ENCODE data around the gene TMEM44. TPM values are rescaled to one million over a fixed set of nuclear protein-coding genes. Genes with fewer than 3 reads are reported as not detected.
A peak's percentile ranks its signal among the peaks of the same experiment; 100 is the strongest.
"Not testable (repeated sequence)": the region's sequence is repeated elsewhere in the genome, so short reads cannot be mapped to it uniquely, and the experiment has no call there.

The TMEM44 gene
- total RNA-seq, 1 experiment from 2014 or later: 15.4 TPM

DNA sequence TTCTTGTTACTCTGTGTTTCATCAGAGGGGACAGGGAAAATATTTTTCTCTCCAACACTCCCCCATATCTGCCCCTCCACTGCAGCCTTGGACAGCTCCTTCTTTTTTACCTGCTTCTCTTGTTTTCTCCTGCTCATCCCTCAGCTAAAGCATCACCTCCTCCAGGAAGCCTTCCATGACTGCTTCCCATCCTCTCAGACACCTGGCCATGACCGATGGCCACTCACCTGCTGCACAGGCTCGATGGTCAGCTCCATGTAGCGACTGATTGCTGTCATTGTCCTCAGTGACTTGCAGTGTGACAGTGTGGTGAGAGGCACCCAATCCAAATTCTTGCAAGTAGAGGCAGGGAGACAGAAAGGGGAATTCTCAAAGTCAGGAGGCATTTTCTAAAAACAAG is 22.5 kb downstream of the TMEM44 start:
- DNase-seq (ENCODE audit: low spot score): no peak

- no peak for DNase-seq (ENCODE audit: low spot score)
These were observed 23.6 kb downstream of the TMEM44 start for GRCh38 chr3:194609601-194610000.

GRCh38 chr3:194608981-194609380 is 24.2 kb downstream of the TMEM44 start:
- DNase-seq (ENCODE audit: low spot score): no peak

DNA sequence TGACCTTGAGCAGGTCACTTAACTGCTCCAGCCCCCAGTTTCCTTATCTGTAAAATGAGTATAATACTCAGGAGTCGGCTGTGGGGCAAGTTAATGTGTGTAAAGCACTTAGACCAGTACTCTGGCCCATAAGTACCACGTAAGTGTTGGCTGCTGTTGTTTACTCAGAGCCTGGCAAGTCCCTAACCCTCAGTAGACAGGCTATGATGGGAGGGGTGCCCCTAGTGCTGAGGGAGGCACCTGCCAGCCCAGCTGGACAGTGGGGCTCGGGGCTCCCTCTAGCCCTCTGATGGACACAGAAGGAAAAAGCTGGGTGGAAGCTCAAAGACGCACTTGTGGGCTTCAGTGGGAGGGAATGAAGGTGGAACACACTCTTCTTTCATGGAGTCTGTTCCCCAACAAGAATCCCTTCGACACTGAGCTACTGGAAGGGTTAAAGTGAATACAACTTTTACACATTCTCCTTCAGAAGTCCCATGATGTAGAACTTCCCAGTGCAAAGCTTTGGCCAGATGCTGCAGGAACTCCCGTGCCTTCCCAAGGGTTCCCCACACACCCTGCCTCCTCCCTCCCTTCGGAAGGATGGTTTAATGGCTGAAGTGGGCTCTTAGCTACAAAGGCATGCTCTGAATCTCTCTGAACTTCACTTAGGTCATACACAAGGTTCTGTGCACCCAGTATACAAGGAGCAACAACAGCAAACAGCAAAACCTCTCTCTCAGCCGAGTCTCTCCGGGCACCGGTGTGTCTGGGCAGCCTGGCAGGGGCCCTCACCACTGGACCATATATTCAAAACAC is 25.4 kb downstream of the TMEM44 start:
- no peak for DNase-seq (ENCODE audit: low spot score)

GRCh38 chr3:194606941-194607340 is 26.3 kb downstream of the TMEM44 start:
- DNase-seq (ENCODE audit: low spot score): no peak

- DNase-seq (ENCODE audit: low spot score): no peak
These were observed 27.1 kb downstream of the TMEM44 start for GRCh38 chr3:194606163-194606562.

GRCh38 chr3:194605314-194605713 is 27.9 kb downstream of the TMEM44 start:
- not testable (repeated sequence) for DNase-seq (ENCODE audit: low spot score)

DNA sequence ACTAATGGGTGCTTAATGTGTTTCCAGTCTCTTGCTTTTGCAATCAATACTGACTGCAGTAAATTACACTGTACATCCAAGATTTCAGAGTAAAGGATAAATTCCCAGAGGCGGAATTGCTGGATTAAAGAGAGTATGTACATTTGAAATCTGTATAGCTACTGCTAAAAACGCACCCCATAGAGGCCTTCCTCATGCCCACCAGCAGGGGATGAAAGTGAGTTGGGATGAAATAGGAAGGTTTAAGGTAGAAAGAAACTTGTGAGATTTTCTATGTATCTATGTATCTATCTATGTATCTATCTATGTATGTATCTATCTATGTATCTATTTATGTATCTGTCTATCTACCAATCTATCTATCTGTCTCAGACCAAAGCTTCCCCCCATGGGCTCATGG is 28.4 kb downstream of the TMEM44 start:
- DNase-seq (ENCODE audit: low spot score): no peak

DNA sequence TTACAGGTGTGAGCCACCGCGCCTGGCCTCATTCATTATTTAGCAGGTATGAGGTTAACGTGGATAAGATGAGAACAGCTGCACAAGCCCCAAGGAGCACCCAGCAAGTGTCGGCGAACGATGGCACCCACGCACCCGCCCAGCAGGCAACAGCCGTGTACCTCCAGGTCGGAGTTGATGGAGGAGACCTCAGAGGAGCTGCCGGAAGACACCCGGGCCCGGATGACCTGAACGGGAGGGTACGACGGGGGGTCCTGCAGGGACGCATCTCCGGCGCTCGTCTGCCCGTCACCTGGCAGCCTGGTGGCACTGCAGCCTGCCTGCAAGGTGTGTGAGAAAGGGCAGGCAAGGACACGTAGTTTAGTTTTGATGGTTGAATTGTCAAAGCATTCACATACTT is 29.1 kb downstream of the TMEM44 start:
- no peak for DNase-seq (ENCODE audit: low spot score)

DNA sequence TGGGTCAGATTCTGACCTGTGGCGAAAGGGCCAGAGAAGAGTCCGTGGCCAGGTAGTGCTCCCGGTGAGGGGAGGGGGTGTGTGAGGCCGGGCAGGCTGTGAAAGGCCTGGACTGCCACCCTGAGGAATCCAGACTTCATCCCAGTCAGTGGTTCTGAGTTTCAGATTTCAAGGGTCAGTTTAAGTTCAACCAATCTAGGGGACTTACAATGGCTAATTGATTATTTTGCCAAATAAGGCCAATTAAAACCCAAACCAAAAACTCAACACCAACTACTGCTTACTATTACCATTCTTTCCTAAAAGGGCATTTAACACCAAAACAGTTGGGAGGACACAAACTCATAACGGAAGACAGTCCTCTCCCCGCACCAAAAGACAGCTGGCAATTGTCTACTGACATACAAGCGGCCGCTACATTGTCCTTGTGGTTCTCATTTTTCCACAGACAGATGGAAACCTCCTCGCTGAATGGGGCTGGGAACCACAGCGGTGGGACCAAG is 30.5 kb downstream of the TMEM44 start:
- DNase-seq (ENCODE audit: low spot score): no peak

- peak; percentile 98 for DNase-seq (ENCODE audit: low spot score)
These were observed 34.3 kb downstream of the TMEM44 start for GRCh38 chr3:194598771-194599557.

DNA sequence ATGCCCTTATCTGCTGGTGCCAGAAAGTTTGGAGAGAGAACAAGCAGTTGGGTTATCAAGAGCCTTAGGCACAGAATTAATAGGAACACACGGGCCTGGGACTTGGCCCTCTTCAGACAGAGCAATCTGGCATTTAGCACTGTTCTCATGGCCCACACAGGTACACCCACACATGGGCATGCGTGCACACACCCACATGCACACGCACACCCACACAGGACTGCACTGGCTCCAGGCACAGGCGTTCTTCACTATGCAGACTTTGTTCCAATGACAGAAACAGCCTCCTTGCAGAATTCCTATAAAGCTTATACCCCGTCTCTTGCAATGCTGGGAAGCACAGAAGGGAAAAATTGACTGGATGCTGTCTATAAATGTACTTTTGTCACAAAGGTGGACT is 36.3 kb downstream of the TMEM44 start:
- no peak for DNase-seq (ENCODE audit: low spot score)

- peak; percentile 99 for DNase-seq (ENCODE audit: low spot score)
These were observed 40.1 kb downstream of the TMEM44 start for GRCh38 chr3:194592798-194593752.

DNA sequence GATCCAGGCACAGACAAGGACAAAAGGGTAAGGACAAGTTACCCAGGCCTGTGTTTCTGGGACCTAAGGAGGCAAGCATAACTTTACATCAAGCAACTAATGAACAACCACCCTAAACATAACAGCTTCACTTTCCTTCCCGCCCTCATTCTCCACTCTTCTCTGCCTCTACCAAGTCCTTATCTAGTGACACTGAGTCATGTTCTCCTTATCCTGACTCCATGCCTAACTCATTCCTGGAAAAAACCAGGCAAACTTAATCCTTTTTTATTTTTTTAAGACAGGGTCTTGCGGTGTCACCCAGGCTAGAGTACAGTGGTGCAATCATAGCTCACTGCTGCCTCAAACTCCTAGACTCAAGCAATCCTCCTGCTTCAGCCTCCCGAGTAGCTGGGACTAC is 44.5 kb downstream of the TMEM44 start:
- peak; percentile 55 for DNase-seq (ENCODE audit: low spot score)

DNA sequence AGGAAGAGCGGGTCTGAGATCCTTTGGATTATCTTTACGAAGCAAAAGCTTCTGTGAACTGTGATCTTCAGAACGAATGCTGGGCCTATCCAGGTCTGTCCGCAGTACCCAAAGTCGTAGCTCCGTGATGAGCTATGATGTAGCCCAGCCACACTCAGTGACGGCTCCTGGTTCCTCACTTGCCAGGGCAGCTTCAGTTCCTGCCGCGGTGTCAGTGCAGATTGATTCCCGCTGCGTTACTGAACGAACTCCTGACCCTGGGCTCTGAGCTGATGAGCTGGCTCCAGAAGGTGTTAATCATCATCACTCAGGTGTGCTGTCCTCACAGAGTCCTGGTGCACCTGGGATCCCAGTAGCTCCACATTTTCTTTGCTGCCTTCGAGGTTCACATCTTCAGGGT is 45.0 kb downstream of the TMEM44 start:
- DNase-seq (ENCODE audit: low spot score): no peak

GRCh38 chr3:194587438-194587931 is 45.7 kb downstream of the TMEM44 start:
- peak; percentile 46 for DNase-seq (ENCODE audit: low spot score)

DNA sequence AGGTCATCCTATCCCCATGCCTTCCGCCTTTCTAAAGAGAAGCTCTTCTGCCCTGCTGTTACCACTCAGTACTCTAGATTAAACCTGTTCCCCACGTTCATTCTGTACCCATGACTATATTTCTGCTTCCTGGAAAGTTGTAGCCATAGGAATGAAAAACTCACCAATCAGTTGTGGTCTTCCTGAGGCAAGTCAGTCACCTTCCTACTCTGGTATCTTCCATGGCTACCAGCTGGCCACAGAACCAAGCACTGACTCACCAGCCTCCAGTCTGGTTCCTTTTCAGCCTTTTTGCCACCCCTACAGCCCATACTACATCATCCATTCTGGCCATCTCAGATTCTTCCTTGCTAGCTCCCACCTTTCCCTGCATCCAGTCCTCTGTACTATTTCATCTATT is 46.4 kb downstream of the TMEM44 start:
- DNase-seq (ENCODE audit: low spot score): peak; percentile 75

- DNase-seq (ENCODE audit: low spot score): no peak
These were observed 47.3 kb downstream of the TMEM44 start for GRCh38 chr3:194585880-194586281.

GRCh38 chr3:194584866-194585265 is 48.4 kb downstream of the TMEM44 start:
- DNase-seq (ENCODE audit: low spot score): peak; percentile 58

DNA sequence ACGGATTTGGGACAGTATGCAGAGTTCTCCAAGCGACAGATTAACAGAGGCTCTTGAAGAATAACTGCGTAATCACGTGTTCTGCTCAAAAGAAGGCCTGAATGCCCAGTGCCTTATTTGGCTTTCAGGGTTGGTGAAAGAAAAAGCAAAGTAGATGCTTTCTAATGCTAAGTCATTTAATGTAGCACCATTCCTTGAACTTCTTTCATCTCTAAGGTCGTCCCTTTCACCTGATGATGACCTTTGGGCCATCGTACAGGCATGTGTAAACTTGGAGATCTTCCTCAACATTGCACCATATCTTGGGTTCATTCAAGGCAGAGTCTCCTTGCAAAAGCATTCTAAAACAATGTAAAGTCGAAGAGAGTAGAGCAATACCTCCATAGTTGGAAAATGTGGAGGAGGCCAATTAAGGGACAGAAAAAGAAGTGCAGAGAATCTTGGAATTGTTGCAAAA is 48.9 kb downstream of the TMEM44 start:
- DNase-seq (ENCODE audit: low spot score): no peak

- no peak for DNase-seq (ENCODE audit: low spot score)
These were observed 50.9 kb downstream of the TMEM44 start for GRCh38 chr3:194582196-194582905.

All from A172 (cell line).